IMR-90 (cell line): ENCODE data around the gene ZCCHC7. TPM values are rescaled to one million over a fixed set of nuclear protein-coding genes. Genes with fewer than 3 reads are reported as not detected.

Experiments
- ATAC-seq: fragments of 200-7000 bp; cut with Tn5 transposase; 2 replicates; pipeline ENCODE4 v1.9.1; 2020; ENCODE audit warnings: low read depth, mild to moderate bottlenecking, moderate library complexity
- BruUV-seq: library from RNA; stranded (reverse); fragments of 400-500 nt; replicated peaks from 2 replicates; lab custom pipeline; 2021; lab: Mats Ljungman, UMichigan
- CTCF ChIA-PET: fragments of 300-600 bp; formaldehyde crosslinking; extraction: SDS; loops from one replicate; lab custom pipeline; 2021; ENCODE audit warnings: antibody characterized with exemption; lab: Yijun Ruan, JAX
- POLR2A ChIA-PET: fragments of 300-600 bp; sonication (Branson Sonifier 250); formaldehyde crosslinking; loops from one replicate; lab custom pipeline; 2022; ENCODE audit warnings: antibody characterized with exemption; ENCODE audit not compliant: unreplicated experiment; lab: Charles Lee
- DNase-seq: peaks from one replicate; pipeline ENCODE4 v3.0.0; 2013
- H2AFZ ChIP-seq: replicated peaks from 2 replicates; pipeline ENCODE3; 2013; ENCODE audit warnings: low read length, mild to moderate bottlenecking; ENCODE audit not compliant: poor library complexity
- H2AK5ac ChIP-seq: 2 replicates; pipeline ENCODE4 v1.6.1; 2013; ENCODE audit warnings: low read depth, low read length, inconsistent platforms
- H2AK9ac ChIP-seq: replicated peaks from 2 replicates; pipeline ENCODE3; 2013; ENCODE audit warnings: mild to moderate bottlenecking, low read depth, low read length, moderate library complexity; ENCODE audit not compliant: poor library complexity
- H2BK120ac ChIP-seq: 2 replicates; pipeline ENCODE4 v1.6.1; 2013; ENCODE audit warnings: low read depth, low read length, inconsistent platforms
- H2BK15ac ChIP-seq: 3 replicates; pipeline ENCODE4 v1.6.1; 2013; ENCODE audit warnings: low read depth, low read length, inconsistent platforms
- H2BK20ac ChIP-seq: 2 replicates; pipeline ENCODE4 v1.6.1; 2013; ENCODE audit warnings: low read depth, mild to moderate bottlenecking, inconsistent platforms, low read length, moderate library complexity
- H2BK5ac ChIP-seq: 2 replicates; pipeline ENCODE4 v1.6.1; 2013; ENCODE audit warnings: mild to moderate bottlenecking, low read depth, low read length, inconsistent platforms; ENCODE audit not compliant: poor library complexity, severe bottlenecking
- H3K14ac ChIP-seq: replicated peaks from 2 replicates; pipeline ENCODE4 v1.6.1; 2013; ENCODE audit warnings: low read depth, low read length, inconsistent platforms
- H3K18ac ChIP-seq: 2 replicates; pipeline ENCODE4 v1.6.1; 2013; ENCODE audit warnings: low read depth, low read length, control low read depth
- H3K23ac ChIP-seq: 2 replicates; pipeline ENCODE4 v1.6.1; 2013; ENCODE audit warnings: low read depth, low read length, inconsistent platforms
- H3K27ac ChIP-seq: 2 replicates; pipeline ENCODE4 v1.5.1; 2013; ENCODE audit warnings: mild to moderate bottlenecking, control low read depth, low read length; ENCODE audit not compliant: insufficient read depth
- H3K27me3 ChIP-seq: 2 replicates; pipeline ENCODE4 v1.6.1; 2013; ENCODE audit warnings: low read length; ENCODE audit not compliant: control insufficient read depth, insufficient read depth
- H3K36me3 ChIP-seq: 2 replicates; pipeline ENCODE4 v1.6.1; 2013; ENCODE audit warnings: low read length, mixed read lengths; ENCODE audit not compliant: control insufficient read depth, insufficient read depth
- H3K4ac ChIP-seq: 2 replicates; pipeline ENCODE4 v1.6.1; 2013; ENCODE audit warnings: low read depth, low read length, inconsistent platforms
- H3K4me1 ChIP-seq: 2 replicates; pipeline ENCODE4 v1.6.1; 2013; ENCODE audit warnings: low read length, mixed read lengths; ENCODE audit not compliant: control insufficient read depth, insufficient read depth
- H3K4me2 ChIP-seq: 2 replicates; pipeline ENCODE4 v1.6.1; 2013; ENCODE audit warnings: low read depth, mild to moderate bottlenecking, control low read depth, low read length, moderate library complexity
- H3K4me3 ChIP-seq: 2 replicates; pipeline ENCODE4 v1.5.1; 2013; ENCODE audit warnings: low read depth, mild to moderate bottlenecking, control low read depth, low read length, moderate library complexity; ENCODE audit not compliant: insufficient read depth
- H3K56ac ChIP-seq: 2 replicates; pipeline ENCODE4 v1.6.1; 2013; ENCODE audit warnings: low read length, inconsistent platforms; ENCODE audit not compliant: insufficient read depth; ENCODE audit errors: extremely low read depth
- H3K79me1 ChIP-seq, 2 experiments: 2 replicates each; pipeline ENCODE4 v1.6.1; 2013; ENCODE audit warnings: low read length in 2 of 2, inconsistent platforms in 1 of 2, low read depth in 1 of 2
- H3K9ac ChIP-seq: 2 replicates; pipeline ENCODE4 v1.6.1; 2013; ENCODE audit warnings: low read depth, low read length, control low read depth
- H3K9me1 ChIP-seq: 2 replicates; pipeline ENCODE4 v1.6.1; 2013; ENCODE audit warnings: low read length, inconsistent platforms; ENCODE audit not compliant: insufficient read depth
- H3K9me3 ChIP-seq: 2 replicates; pipeline ENCODE4 v1.6.1; 2013; ENCODE audit warnings: low read length; ENCODE audit not compliant: control insufficient read depth, insufficient read depth
- H4K20me1 ChIP-seq: 2 replicates; pipeline ENCODE4 v1.6.1; 2013; ENCODE audit warnings: low read length, inconsistent platforms; ENCODE audit not compliant: insufficient read depth
- H4K5ac ChIP-seq: 2 replicates; pipeline ENCODE4 v1.6.1; 2013; ENCODE audit warnings: mild to moderate bottlenecking, low read depth, low read length, control low read depth
- H4K8ac ChIP-seq, 2 experiments: 2 replicates each; pipeline ENCODE4 v1.6.1; 2013; ENCODE audit warnings: low read depth in 2 of 2, low read length in 2 of 2, control low read depth in 1 of 2, inconsistent platforms in 1 of 2
- H4K91ac ChIP-seq: 2 replicates; pipeline ENCODE4 v1.6.1; 2013; ENCODE audit warnings: low read depth, low read length, inconsistent platforms; ENCODE audit not compliant: insufficient read depth
- BHLHE40 ChIP-seq: fragments of 150-350 bp; IDR thresholded peaks from 2 replicates; pipeline ENCODE4 v1.6.1; 2016; ENCODE audit warnings: mild to moderate bottlenecking, low read depth, low read length
- CEBPB ChIP-seq: IDR thresholded peaks from 2 replicates; pipeline ENCODE4 v1.6.1; 2012; ENCODE audit warnings: low read depth, low read length, improper control_type of control experiment
- CHD1 ChIP-seq: IDR thresholded peaks from 2 replicates; pipeline ENCODE4 v1.6.1; 2012; ENCODE audit warnings: low read depth, low read length, improper control_type of control experiment
- FOS ChIP-seq: fragments of 150-350 bp; IDR thresholded peaks from 2 replicates; pipeline ENCODE4 v1.6.1; 2016; ENCODE audit warnings: low read depth, low read length
- MAZ ChIP-seq: IDR thresholded peaks from 2 replicates; pipeline ENCODE4 v1.6.1; 2012; ENCODE audit warnings: low read depth, mild to moderate bottlenecking, low read length, improper control_type of control experiment, moderate library complexity, borderline replicate concordance
- MXI1 ChIP-seq: IDR thresholded peaks from 2 replicates; pipeline ENCODE4 v1.6.1; 2012; ENCODE audit warnings: low read depth, mild to moderate bottlenecking, low read length, moderate library complexity, borderline replicate concordance
- NFE2L2 ChIP-seq: fragments of 150-350 bp; IDR thresholded peaks from 2 replicates; pipeline ENCODE4 v1.6.1; 2016; ENCODE audit warnings: low read depth, mild to moderate bottlenecking, low read length
- POLR2A ChIP-seq: IDR thresholded peaks from 2 replicates; pipeline ENCODE4 v1.6.1; 2012; ENCODE audit warnings: mild to moderate bottlenecking, low read depth, low read length
- RAD21 ChIP-seq: IDR thresholded peaks from 2 replicates; pipeline ENCODE4 v1.6.1; 2012; ENCODE audit warnings: low read length, improper control_type of control experiment
- RCOR1 ChIP-seq: IDR thresholded peaks from 2 replicates; pipeline ENCODE4 v1.6.1; 2012; ENCODE audit warnings: mild to moderate bottlenecking, low read length, improper control_type of control experiment; ENCODE audit not compliant: insufficient replicate concordance
- RFX5 ChIP-seq: IDR thresholded peaks from 2 replicates; pipeline ENCODE4 v1.8.0; 2012; ENCODE audit warnings: low read depth, mild to moderate bottlenecking, low read length, moderate library complexity
- SMC3 ChIP-seq: fragments of 150-350 bp; IDR thresholded peaks from 2 replicates; pipeline ENCODE4 v1.6.1; 2016; ENCODE audit warnings: low read depth, mild to moderate bottlenecking, antibody characterized with exemption, low read length, moderate library complexity
- WGBS, 2 experiments: methylation state at CpG; one replicate each; pipeline versions ENCODE4 v1.1.5 to v1.1.7; 2013; ENCODE audit warnings: missing lambda C conversion rate in 2 of 2; ENCODE audit not compliant: insufficient read length in 1 of 2; ENCODE audit errors: extremely low coverage in 2 of 2; 5-methylcytosine and 5-hydroxymethylcytosine counted together
- dilution Hi-C: fragments of 300-500 bp; cut with HindIII; formaldehyde crosslinking; loops from one replicate; pipeline ENCODE4 v1.14.3; 2018; ENCODE audit warnings: low sequenced_read_pairs; ENCODE audit not compliant: unreplicated experiment
- in situ Hi-C: fragments of 300-500 bp; cut with MboI; formaldehyde crosslinking; loops from 3 replicates; pipeline ENCODE4 v1.14.3; 2019; ENCODE audit warnings: low sequenced_read_pairs, inconsistent platforms, mixed read lengths
- intact Hi-C: fragments of 100-400 bp; cut with micrococcal nuclease; formaldehyde crosslinking; loops from 2 replicates; pipeline ENCODE4 v1.10.0; 2022
- polyA plus RNA-seq, 3 experiments: library from polyadenylated mRNA; depleted of rRNA; stranded (reverse); fragments of >200 nt; gene quantifications; 2 replicates each; pipeline ENCODE4 v1.2.3, GENCODE V29; 2012; ENCODE audit warnings: low replicate concordance in 1 of 3
- total RNA-seq: library from RNA; depleted of rRNA; stranded (reverse); fragments of >200 nt; gene quantifications from 2 replicates; pipeline ENCODE4 v1.2.3, GENCODE V29; 2012
- TF ChIP-seq, protein P1 (sequence below): fragments of 150-350 bp; IDR thresholded peaks from 2 replicates; pipeline ENCODE4 v1.6.1; 2017; ENCODE audit warnings: mild to moderate bottlenecking, antibody characterized with exemption, low read length, low read depth
- TF ChIP-seq, protein P2 (sequence below): fragments of 150-350 bp; IDR thresholded peaks from 2 replicates; pipeline ENCODE4 v1.6.1; 2016; ENCODE audit warnings: low read depth, mild to moderate bottlenecking, low read length, moderate library complexity, borderline replicate concordance
- TF ChIP-seq, protein P3 (sequence below): conservative IDR thresholded peaks from 2 replicates; pipeline ENCODE4 v1.5.1; 2012; ENCODE audit warnings: mild to moderate bottlenecking, low read depth, low read length, improper control_type of control experiment

Gene ZCCHC7
- total and polyA plus RNA-seq, 2 of the 4 experiments (the other 2 are of a cell fraction): 13.6 to 28.7 TPM

DNA sequence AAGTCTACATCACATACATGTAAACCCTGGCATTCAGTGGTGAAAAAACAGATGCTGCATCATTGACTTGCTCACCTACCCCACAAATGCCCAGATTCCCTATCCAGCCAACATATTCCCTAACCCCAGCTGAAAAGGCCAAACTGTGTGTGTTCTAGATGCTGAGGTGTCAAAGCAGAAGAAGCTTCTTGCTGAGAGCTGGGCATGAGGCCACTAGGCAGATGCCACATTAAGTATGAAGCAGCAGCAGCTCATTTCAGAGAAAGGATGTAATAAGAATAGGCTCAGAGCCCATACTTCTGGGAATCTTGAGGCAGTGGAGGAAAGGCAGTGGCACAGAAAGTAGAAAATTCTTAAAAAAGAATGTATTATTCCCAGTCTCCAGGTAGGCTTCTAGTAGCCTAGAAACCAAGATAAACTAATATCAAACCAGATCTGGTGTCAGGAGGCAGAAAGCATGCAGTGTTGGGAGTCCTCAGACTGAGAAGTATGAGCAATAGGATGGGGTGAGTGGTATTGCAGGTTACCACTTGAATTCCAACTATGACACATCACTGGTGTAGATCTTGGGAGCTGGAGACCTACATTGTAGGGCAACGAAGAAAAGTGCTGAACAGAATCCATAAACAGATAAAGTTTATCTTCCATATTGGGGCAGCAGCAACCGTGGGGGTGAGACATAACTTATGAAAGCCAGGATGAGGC, 230.3 kb downstream of the ZCCHC7 start:
- H4K20me1 ChIP-seq: no peaks in the 10 kb centered on the region
- H4K8ac ChIP-seq: no peak overlapping the region
- no peaks in the 10 kb centered on the region for H3K27me3 ChIP-seq
- ATAC-seq (peak; percentile 75), DNase-seq (peak; percentile 78)
- no peak overlapping the region for H2AK5ac ChIP-seq
- H2BK120ac ChIP-seq: no peak overlapping the region
- no peak overlapping the region for H2AK9ac ChIP-seq
- H3K9ac ChIP-seq: no peak overlapping the region
- no peak overlapping the region for H4K5ac ChIP-seq
- BruUV-seq: no TSS peak
- H2BK15ac ChIP-seq: no peak overlapping the region
- no peak overlapping the region for H3K27ac ChIP-seq
- no peak overlapping the region for H3K23ac ChIP-seq
- dilution Hi-C loops (no loop called here), in situ Hi-C loops (no loop called here), intact Hi-C loops (no loop called here)
- WGBS, 2 experiments: 100% methylated on average over 1 of the region's 2 CpGs; no CpG with 5 or more reads in 1 of the 2 experiments
- TF ChIP-seq, protein P1, sequence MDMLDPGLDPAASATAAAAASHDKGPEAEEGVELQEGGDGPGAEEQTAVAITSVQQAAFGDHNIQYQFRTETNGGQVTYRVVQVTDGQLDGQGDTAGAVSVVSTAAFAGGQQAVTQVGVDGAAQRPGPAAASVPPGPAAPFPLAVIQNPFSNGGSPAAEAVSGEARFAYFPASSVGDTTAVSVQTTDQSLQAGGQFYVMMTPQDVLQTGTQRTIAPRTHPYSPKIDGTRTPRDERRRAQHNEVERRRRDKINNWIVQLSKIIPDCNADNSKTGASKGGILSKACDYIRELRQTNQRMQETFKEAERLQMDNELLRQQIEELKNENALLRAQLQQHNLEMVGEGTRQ: no peak
- TF ChIP-seq CHD1 (no peak), BHLHE40 (no peak), MXI1 (0 out of 2 replicates have a peak, but pooled peaks have one; percentile 22), NFE2L2 (no peak), RFX5 (no peak), RAD21 (no peak), SMC3 (no peak), CEBPB (peak; percentile 63), POLR2A (no peak), FOS (no peak), RCOR1 (no peak), MAZ (no peak)
- TF ChIP-seq, protein P2, sequence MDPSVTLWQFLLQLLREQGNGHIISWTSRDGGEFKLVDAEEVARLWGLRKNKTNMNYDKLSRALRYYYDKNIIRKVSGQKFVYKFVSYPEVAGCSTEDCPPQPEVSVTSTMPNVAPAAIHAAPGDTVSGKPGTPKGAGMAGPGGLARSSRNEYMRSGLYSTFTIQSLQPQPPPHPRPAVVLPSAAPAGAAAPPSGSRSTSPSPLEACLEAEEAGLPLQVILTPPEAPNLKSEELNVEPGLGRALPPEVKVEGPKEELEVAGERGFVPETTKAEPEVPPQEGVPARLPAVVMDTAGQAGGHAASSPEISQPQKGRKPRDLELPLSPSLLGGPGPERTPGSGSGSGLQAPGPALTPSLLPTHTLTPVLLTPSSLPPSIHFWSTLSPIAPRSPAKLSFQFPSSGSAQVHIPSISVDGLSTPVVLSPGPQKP: no peak
- TF ChIP-seq, protein P3, sequence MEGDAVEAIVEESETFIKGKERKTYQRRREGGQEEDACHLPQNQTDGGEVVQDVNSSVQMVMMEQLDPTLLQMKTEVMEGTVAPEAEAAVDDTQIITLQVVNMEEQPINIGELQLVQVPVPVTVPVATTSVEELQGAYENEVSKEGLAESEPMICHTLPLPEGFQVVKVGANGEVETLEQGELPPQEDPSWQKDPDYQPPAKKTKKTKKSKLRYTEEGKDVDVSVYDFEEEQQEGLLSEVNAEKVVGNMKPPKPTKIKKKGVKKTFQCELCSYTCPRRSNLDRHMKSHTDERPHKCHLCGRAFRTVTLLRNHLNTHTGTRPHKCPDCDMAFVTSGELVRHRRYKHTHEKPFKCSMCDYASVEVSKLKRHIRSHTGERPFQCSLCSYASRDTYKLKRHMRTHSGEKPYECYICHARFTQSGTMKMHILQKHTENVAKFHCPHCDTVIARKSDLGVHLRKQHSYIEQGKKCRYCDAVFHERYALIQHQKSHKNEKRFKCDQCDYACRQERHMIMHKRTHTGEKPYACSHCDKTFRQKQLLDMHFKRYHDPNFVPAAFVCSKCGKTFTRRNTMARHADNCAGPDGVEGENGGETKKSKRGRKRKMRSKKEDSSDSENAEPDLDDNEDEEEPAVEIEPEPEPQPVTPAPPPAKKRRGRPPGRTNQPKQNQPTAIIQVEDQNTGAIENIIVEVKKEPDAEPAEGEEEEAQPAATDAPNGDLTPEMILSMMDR: no peak
- H3K9me1 ChIP-seq: peaks cover 5% of the 10 kb centered on the region; the same call in 1 of the 2 replicates
- H3K36me3 ChIP-seq: peaks cover 6% of the 10 kb centered on the region; the same call in 1 of the 2 replicates
- no peaks in the 10 kb centered on the region for H3K4me1 ChIP-seq
- no peak overlapping the region for H2BK5ac ChIP-seq
- H3K4ac ChIP-seq: no peak overlapping the region
- no peak overlapping the region for H4K91ac ChIP-seq
- no peak overlapping the region for H3K56ac ChIP-seq
- no peak overlapping the region for H3K18ac ChIP-seq
- H3K4me2 ChIP-seq: no peak overlapping the region
- H2BK20ac ChIP-seq: no peak overlapping the region
- no peak overlapping the region for H3K14ac ChIP-seq
- no peaks in the 10 kb centered on the region for H3K9me3 ChIP-seq
- no peak overlapping the region for H2AFZ ChIP-seq
- CTCF ChIA-PET: interaction anchor here (0.7 kb wide), 1 partner anchor 138 kb away, joined by 3 read pairs; no protein-coding TSS in a partner anchor
- H3K79me1 ChIP-seq: no peaks in the 10 kb centered on the region
- POLR2A ChIA-PET: no interaction called here
- H3K4me3 ChIP-seq: no peak overlapping the region
